Suprapubic skin (tissue), 4 donors: ENCODE measurements around the gene HDDC3. TPM values are rescaled to one million over a fixed set of nuclear protein-coding genes. Genes with fewer than 3 reads are reported as not detected.
"Not testable (repeated sequence)": the region's sequence is repeated elsewhere in the genome, so short reads cannot be mapped to it uniquely, and the experiment has no call there.

ENCODE experiments used
- DNase-seq, 2 donors: peaks; one replicate each; pipeline ENCODE4 v3.0.0-alpha.2; 2019; ENCODE audit warnings: low spot score in 2 of 2
- H3K27ac ChIP-seq: fragments of 200-600 bp; sonication (generic); one replicate; pipeline ENCODE4 v1.5.1; 2019
- H3K27me3 ChIP-seq: fragments of 200-600 bp; sonication (generic); one replicate; pipeline ENCODE4 v1.5.1; 2019
- H3K36me3 ChIP-seq: fragments of 200-600 bp; sonication (generic); one replicate; pipeline ENCODE4 v1.5.1; 2019
- H3K4me1 ChIP-seq: fragments of 200-600 bp; sonication (generic); one replicate; pipeline ENCODE4 v1.5.1; 2019
- H3K4me3 ChIP-seq: fragments of 200-600 bp; sonication (generic); one replicate; pipeline ENCODE4 v1.5.1; 2019; ENCODE audit warnings: mild to moderate bottlenecking
- H3K9me3 ChIP-seq: fragments of 200-600 bp; sonication (generic); one replicate; pipeline ENCODE4 v1.5.1; 2019
- CTCF ChIP-seq, 2 donors: fragments of 200-600 bp in 1 of 2; fragments of 450-650 bp in 1 of 2; sonication (generic) in 1 of 2; IDR thresholded peaks; one replicate each; pipeline ENCODE4 v1.5.1; 2016 to 2019; ENCODE audit warnings: antibody characterized with exemption in 2 of 2, mild to moderate bottlenecking in 1 of 2, moderate library complexity in 1 of 2
- EP300 ChIP-seq: sonication (generic); formaldehyde crosslinking; IDR thresholded peaks from one replicate; pipeline ENCODE4 v1.6.1; 2017; ENCODE audit warnings: antibody characterized with exemption
- POLR2A ChIP-seq, 2 donors: fragments of 450-650 bp; IDR thresholded peaks; one replicate each; pipeline ENCODE4 v1.6.1; 2017; ENCODE audit warnings: antibody characterized with exemption in 2 of 2, mild to moderate bottlenecking in 2 of 2, moderate library complexity in 2 of 2
- POLR2AphosphoS5 ChIP-seq, 3 donors: sonication (generic); formaldehyde crosslinking; IDR thresholded peaks; one replicate each; pipeline ENCODE4 v1.6.1; 2017; ENCODE audit warnings: antibody characterized with exemption in 3 of 3
- WGBS: methylation state at CpG from one replicate; pipeline ENCODE4 v1.1.5; 2018; 5-methylcytosine and 5-hydroxymethylcytosine counted together
- total RNA-seq, 4 donors: library from RNA; depleted of rRNA; stranded (reverse); fragments of >200 nt; gene quantifications; one replicate each; pipeline ENCODE4 v1.1.0, GENCODE V29; 2016

Gene HDDC3
- total RNA-seq, 4 donors from 2014 or later, result 13.5 to 119 (median 17.0) TPM

DNA sequence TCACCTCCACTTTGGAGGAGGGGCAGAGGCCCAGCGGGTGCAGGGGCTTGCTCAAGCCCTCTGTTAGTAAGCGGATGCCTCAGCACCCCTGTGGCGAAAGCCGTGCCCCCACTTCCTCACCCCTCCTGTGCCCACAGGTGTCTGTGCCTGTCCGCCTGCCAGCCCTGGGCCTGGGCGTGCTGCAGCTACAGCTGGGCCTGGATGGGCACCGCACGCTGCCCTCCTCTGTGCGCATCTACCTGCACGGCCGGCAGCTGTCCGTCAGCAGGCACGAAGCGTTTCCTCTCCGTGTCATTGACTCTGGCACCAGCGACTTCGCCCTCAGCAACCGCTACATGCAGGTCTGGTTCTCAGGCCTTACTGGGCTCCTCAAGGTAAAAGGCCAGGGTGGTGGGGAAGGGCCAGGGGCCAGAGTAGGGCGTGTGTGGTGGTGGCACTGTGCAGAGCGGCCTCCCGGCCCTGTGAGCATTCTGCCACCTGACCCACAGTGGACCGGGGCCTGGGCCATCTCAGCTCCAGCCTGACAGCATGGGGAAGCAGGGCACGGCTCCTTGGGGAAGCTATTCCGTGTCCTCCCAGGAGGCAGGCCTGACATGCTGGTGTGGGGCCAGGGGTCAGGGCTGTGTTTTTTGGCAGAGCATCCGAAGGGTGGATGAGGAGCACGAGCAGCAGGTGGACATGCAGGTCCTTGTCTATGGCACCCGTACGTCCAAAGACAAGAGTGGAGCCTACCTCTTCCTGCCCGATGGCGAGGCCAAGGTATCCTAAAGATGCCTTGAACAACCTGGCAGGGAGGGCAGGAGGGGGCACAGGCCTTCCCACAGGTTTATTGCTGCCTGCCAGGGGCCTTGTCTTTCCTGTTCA, 20.2 kb downstream of the HDDC3 start:
- no peak overlapping the region for H3K4me3 ChIP-seq
- no peaks in the 10 kb centered on the region for H3K27me3 ChIP-seq
- no peak overlapping the region for H3K27ac ChIP-seq
- 93% methylated on average over 28 of the region's 30 CpGs for WGBS
- peaks cover 99% of the 10 kb centered on the region for H3K36me3 ChIP-seq
- no peak for DNase-seq
- no peak for TF ChIP-seq POLR2AphosphoS5 (IDR thresholded peaks at IDR 0.05)
- TF ChIP-seq EP300, result no peak
- no peak for TF ChIP-seq CTCF (IDR thresholded peaks at IDR 0.05)
- TF ChIP-seq POLR2A (IDR thresholded peaks at IDR 0.05), result no peak
- no peaks in the 10 kb centered on the region for H3K9me3 ChIP-seq
- no peaks in the 10 kb centered on the region for H3K4me1 ChIP-seq

GRCh38 chr15:90911302-90911623, 21.1 kb downstream of the HDDC3 start:
- Histone ChIP-seq H3K27me3 (no peaks in the 10 kb centered on the region), H3K4me3 (no peak overlapping the region), H3K9me3 (no peaks in the 10 kb centered on the region), H3K4me1 (no peaks in the 10 kb centered on the region), H3K36me3 (peaks cover 99% of the 10 kb centered on the region), H3K27ac (no peak overlapping the region)
- no peak for DNase-seq
- TF ChIP-seq CTCF (IDR thresholded peaks at IDR 0.05), result no peak
- TF ChIP-seq POLR2AphosphoS5 (IDR thresholded peaks at IDR 0.05), result no peak
- no peak for TF ChIP-seq POLR2A (IDR thresholded peaks at IDR 0.05)
- TF ChIP-seq EP300, result no peak
- 94% methylated on average over 18 of the region's 19 CpGs for WGBS

- no peak for TF ChIP-seq CTCF (IDR thresholded peaks at IDR 0.05)
- no peak for TF ChIP-seq POLR2A (IDR thresholded peaks at IDR 0.05)
- no peak for DNase-seq
- 95% methylated on average over 20 of the region's 24 CpGs for WGBS
- Histone ChIP-seq H3K9me3 (no peaks in the 10 kb centered on the region), H3K4me1 (no peaks in the 10 kb centered on the region), H3K27ac (no peak overlapping the region), H3K4me3 (no peak overlapping the region), H3K36me3 (peaks cover 99% of the 10 kb centered on the region), H3K27me3 (no peaks in the 10 kb centered on the region)
Observed at GRCh38 chr15:90910441-90911301, 21.7 kb downstream of the HDDC3 start.

GRCh38 chr15:90909976-90910375, 22.4 kb downstream of the HDDC3 start:
- Histone ChIP-seq H3K4me3 (no peak overlapping the region), H3K36me3 (peaks cover 97% of the 10 kb centered on the region), H3K27me3 (no peaks in the 10 kb centered on the region), H3K4me1 (no peaks in the 10 kb centered on the region), H3K9me3 (no peaks in the 10 kb centered on the region), H3K27ac (no peak overlapping the region)
- no peak for TF ChIP-seq EP300
- TF ChIP-seq POLR2AphosphoS5 (IDR thresholded peaks at IDR 0.05), result no peak
- no peak for TF ChIP-seq POLR2A (IDR thresholded peaks at IDR 0.05)
- no peak for TF ChIP-seq CTCF (IDR thresholded peaks at IDR 0.05)
- 85% methylated on average over 5 of the region's 8 CpGs for WGBS
- no peak for DNase-seq

DNA sequence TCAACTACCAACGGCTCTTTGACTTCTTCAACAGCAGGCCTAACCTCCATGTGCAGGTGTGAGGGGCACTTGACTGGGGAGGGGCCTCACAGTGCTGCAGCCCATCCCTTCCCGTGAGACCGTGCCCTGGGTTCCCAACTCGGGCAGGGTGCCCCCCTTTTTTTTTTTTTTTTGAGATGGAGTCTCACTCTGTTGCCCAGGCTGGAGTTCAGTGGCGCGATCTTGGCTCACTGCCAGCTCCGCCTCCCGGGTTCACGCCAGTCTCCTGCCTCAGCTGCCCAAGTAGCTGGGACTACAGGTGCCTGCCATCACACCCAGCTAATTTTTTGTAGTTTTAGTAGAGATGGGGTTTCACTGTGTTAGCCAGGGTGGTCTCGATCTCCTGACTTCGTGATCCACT, 22.9 kb downstream of the HDDC3 start:
- H3K4me1 ChIP-seq, DNase-seq, H3K4me3 ChIP-seq, H3K27me3 ChIP-seq, H3K27ac ChIP-seq, H3K9me3 ChIP-seq: not testable (repeated sequence)
- peaks cover 91% of the 10 kb centered on the region for H3K36me3 ChIP-seq
- 76% methylated on average over 11 of the region's 11 CpGs for WGBS
